ENCODE measurements around the gene XDH. TPM values are rescaled to one million over a fixed set of nuclear protein-coding genes. Genes with fewer than 3 reads are reported as not detected.

XDH gene
- total and polyA plus RNA-seq, 8 donors, result 0.14 to 1.3 (median 0.51) TPM

GRCh38 chr2:31328026-31328425, 86.5 kb downstream of the XDH start:
- no peak for TF ChIP-seq CTCF (IDR thresholded peaks at IDR 0.05)
- H3K4me3 ChIP-seq, result no peak overlapping the region
- DNase-seq, result no peak
- FAIRE-seq, result no peak
- intact Hi-C loops (cut with DNase I), result no loop called here
- H3K27ac ChIP-seq, result no peak overlapping the region
- H3K36me3 ChIP-seq, result no peaks in the 10 kb centered on the region
- peaks cover 0 to 3% (median 0%) of the 10 kb centered on the region in 3 donors for H3K4me1 ChIP-seq
- no peak for ATAC-seq
- no peaks in the 10 kb centered on the region for H3K27me3 ChIP-seq
- no peaks in the 10 kb centered on the region for H3K9me3 ChIP-seq

GRCh38 chr2:31327505-31327904, 87.0 kb downstream of the XDH start:
- Histone ChIP-seq H3K4me3 (no peak overlapping the region), H3K27ac (no peak overlapping the region), H3K27me3 (no peaks in the 10 kb centered on the region), H3K9me3 (no peaks in the 10 kb centered on the region), H3K36me3 (no peaks in the 10 kb centered on the region), H3K4me1 (peaks cover 0 to 3% (median 0%) of the 10 kb centered on the region in 3 donors)
- no peak for DNase-seq
- ATAC-seq, result no peak
- intact Hi-C loops (cut with DNase I), result no loop called here
- TF ChIP-seq CTCF (IDR thresholded peaks at IDR 0.05), result no peak
- 93% methylated on average over 1 of the region's 1 CpG for WGBS, 2 donors
- FAIRE-seq, result no peak

GRCh38 chr2:31324016-31324633, 90.4 kb downstream of the XDH start:
- H3K4me1 ChIP-seq, result peaks cover 0 to 3% (median 0%) of the 10 kb centered on the region in 3 donors
- TF ChIP-seq CTCF (IDR thresholded peaks at IDR 0.05), result no peak
- intact Hi-C loops (cut with DNase I), result no loop called here
- peak overlapping the region in 1 of 4 donors; percentile 19 for H3K4me3 ChIP-seq
- peak overlapping the region in 2 of 4 donors; percentile 14 to 23 for H3K27ac ChIP-seq
- no peaks in the 10 kb centered on the region for H3K9me3 ChIP-seq
- 36 to 38% methylated on average over 5 of the region's 5 CpGs for WGBS, 2 donors
- ATAC-seq, result peak; percentile 61 to 90 (median 75)
- no peak for DNase-seq
- no peaks in the 10 kb centered on the region for H3K36me3 ChIP-seq
- FAIRE-seq, result no peak
- H3K27me3 ChIP-seq, result no peaks in the 10 kb centered on the region

- WGBS, 2 donors, result 62 to 81% methylated on average over 1 of the region's 1 CpG
- H3K36me3 ChIP-seq, result no peaks in the 10 kb centered on the region
- no peak for ATAC-seq
- intact Hi-C loops (cut with DNase I), result no loop called here
- no peak for DNase-seq
- no peak for FAIRE-seq
- no peak overlapping the region for H3K27ac ChIP-seq
- no peak overlapping the region for H3K4me3 ChIP-seq
- peaks cover 0 to 3% (median 0%) of the 10 kb centered on the region in 3 donors for H3K4me1 ChIP-seq
- H3K9me3 ChIP-seq, result no peaks in the 10 kb centered on the region
- TF ChIP-seq CTCF (IDR thresholded peaks at IDR 0.05), result no peak
- H3K27me3 ChIP-seq, result no peaks in the 10 kb centered on the region
Observed at GRCh38 chr2:31322371-31322770, 92.2 kb downstream of the XDH start.

- ATAC-seq, result peak in 3 of 4 donors; percentile 30 to 63 (median 62)
- no peak overlapping the region for H3K4me3 ChIP-seq
- no peaks in the 10 kb centered on the region for H3K9me3 ChIP-seq
- H3K4me1 ChIP-seq, result peaks cover 0 to 3% (median 0%) of the 10 kb centered on the region in 3 donors
- WGBS, 2 donors, result 80 to 82% methylated on average over 6 of the region's 6 CpGs
- intact Hi-C loops (cut with DNase I), result no loop called here
- no peaks in the 10 kb centered on the region for H3K27me3 ChIP-seq
- no peaks in the 10 kb centered on the region for H3K36me3 ChIP-seq
- no peak for FAIRE-seq
- no peak overlapping the region for H3K27ac ChIP-seq
- no peak for TF ChIP-seq CTCF (IDR thresholded peaks at IDR 0.05)
- DNase-seq, result no peak
Observed at GRCh38 chr2:31319406-31320175, 95.0 kb downstream of the XDH start.

All from pancreas (tissue), 10 donors.